ENCODE measurements around the gene BTNL9. TPM values are rescaled to one million over a fixed set of nuclear protein-coding genes. Genes with fewer than 3 reads are reported as not detected.
"Not testable (repeated sequence)": the region's sequence is repeated elsewhere in the genome, so short reads cannot be mapped to it uniquely, and the experiment has no call there.

The BTNL9 gene
- total RNA-seq, 6 experiments from 2014 or later, result 5.3 to 11.6 (median 7.8) TPM

- no peak overlapping the region for H3K27ac ChIP-seq
- intact Hi-C loops (cut with DNase I), result no loop called here
- no peaks in the 10 kb centered on the region for H3K9me3 ChIP-seq
- no peak for TF ChIP-seq CTCF (IDR thresholded peaks at IDR 0.05)
- no peak for TF ChIP-seq POLR2A (IDR thresholded peaks at IDR 0.05)
- H3K4me3 ChIP-seq, result no peak overlapping the region
- 59% methylated on average over 7 of the region's 7 CpGs for WGBS (ENCODE audit: insufficient coverage, low coverage, low lambda C conversion rate, missing lambda C conversion rate)
- no peaks in the 10 kb centered on the region for H3K27me3 ChIP-seq
- no peaks in the 10 kb centered on the region for H3K36me3 ChIP-seq
- ATAC-seq (no peak), DNase-seq (no peak)
- H3K4me1 ChIP-seq, result no peaks in the 10 kb centered on the region
Measured at GRCh38 chr5:181092428-181092827, 52.4 kb downstream of the BTNL9 start.

GRCh38 chr5:181095162-181095561, 55.1 kb downstream of the BTNL9 start:
- H3K27ac ChIP-seq, ATAC-seq: not testable (repeated sequence)

GRCh38 chr5:181096721-181097382, 56.8 kb downstream of the BTNL9 start:
- H3K9me3 ChIP-seq; intact Hi-C loops (cut with DNase I); H3K4me1 ChIP-seq; H3K27ac ChIP-seq; DNase-seq; ATAC-seq; H3K36me3 ChIP-seq; H3K4me3 ChIP-seq; H3K27me3 ChIP-seq: not testable (repeated sequence)
- WGBS (ENCODE audit: insufficient coverage, low coverage, low lambda C conversion rate, missing lambda C conversion rate), result no CpG with 5 or more reads among the region's 26 CpGs

More at GRCh38 chr5:181095162-181095561, 55.1 kb downstream of the BTNL9 start:
- H3K27me3 ChIP-seq; H3K36me3 ChIP-seq; intact Hi-C loops (cut with DNase I); H3K4me3 ChIP-seq; H3K9me3 ChIP-seq; H3K4me1 ChIP-seq; DNase-seq: not testable (repeated sequence)
- 25% methylated on average over 1 of the region's 3 CpGs for WGBS (ENCODE audit: insufficient coverage, low coverage, low lambda C conversion rate, missing lambda C conversion rate)

GRCh38 chr5:181097383-181097753, 57.3 kb downstream of the BTNL9 start:
- not testable (repeated sequence) for H3K27me3 ChIP-seq

DNA sequence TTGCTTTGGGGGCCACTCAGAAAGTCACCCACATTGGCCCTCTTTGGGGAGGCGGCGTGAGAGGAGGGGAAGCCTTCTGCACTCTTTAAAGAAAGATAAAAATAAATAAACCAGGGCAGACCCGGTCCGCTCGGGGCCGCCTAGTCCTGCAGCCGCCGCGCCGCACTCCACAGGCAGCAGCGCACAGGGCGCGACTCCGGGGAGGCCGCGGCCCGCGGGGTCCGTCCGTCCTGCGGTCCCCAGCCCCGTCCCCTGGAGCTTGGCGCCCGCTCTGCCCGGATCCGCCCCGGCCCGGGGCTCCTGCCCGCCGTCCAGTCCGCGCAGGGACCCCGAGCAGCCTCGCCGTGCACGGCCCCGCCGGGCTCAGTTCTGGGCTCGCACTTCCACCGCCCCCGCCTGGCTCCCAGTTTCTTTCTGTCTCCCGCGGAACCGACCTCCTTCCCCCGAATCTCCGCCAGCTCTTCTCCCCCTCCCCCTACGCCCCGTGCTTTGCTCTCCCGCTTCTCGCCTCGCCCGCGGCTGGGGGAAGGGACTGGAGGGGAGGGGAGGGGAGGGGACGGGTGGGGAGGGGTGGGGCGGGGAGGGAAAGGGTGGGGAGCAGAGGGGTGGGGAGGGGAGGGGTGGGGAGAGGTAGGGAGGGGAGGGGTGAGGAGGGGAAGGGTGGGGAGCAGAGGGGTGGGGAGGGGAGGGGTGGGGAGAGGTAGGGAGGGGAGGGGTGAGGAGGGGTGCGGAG, 57.9 kb downstream of the BTNL9 start:
- ATAC-seq, result peak; percentile 23 to 55 (median 30)
- H3K4me3 ChIP-seq; H3K36me3 ChIP-seq; intact Hi-C loops (cut with DNase I); DNase-seq; H3K9me3 ChIP-seq; H3K4me1 ChIP-seq; H3K27ac ChIP-seq; H3K27me3 ChIP-seq: not testable (repeated sequence)
- 7% methylated on average over 6 of the region's 56 CpGs for WGBS (ENCODE audit: insufficient coverage, low coverage, low lambda C conversion rate, missing lambda C conversion rate)

More at GRCh38 chr5:181097383-181097753, 57.3 kb downstream of the BTNL9 start:
- H3K4me3 ChIP-seq; H3K27ac ChIP-seq; ATAC-seq; H3K4me1 ChIP-seq; intact Hi-C loops (cut with DNase I); DNase-seq; H3K36me3 ChIP-seq; H3K9me3 ChIP-seq: not testable (repeated sequence)
- no CpG with 5 or more reads among the region's 26 CpGs for WGBS (ENCODE audit: insufficient coverage, low coverage, low lambda C conversion rate, missing lambda C conversion rate)

- ATAC-seq, result no peak
- no peak for TF ChIP-seq POLR2A (IDR thresholded peaks at IDR 0.05)
- no peak for TF ChIP-seq CTCF (IDR thresholded peaks at IDR 0.05)
- no peak for DNase-seq
- no peaks in the 10 kb centered on the region for H3K4me1 ChIP-seq
- 12% methylated on average over 10 of the region's 22 CpGs for WGBS (ENCODE audit: insufficient coverage, low coverage, low lambda C conversion rate, missing lambda C conversion rate)
- H3K4me3 ChIP-seq, result no peak overlapping the region
- H3K27me3 ChIP-seq, result no peaks in the 10 kb centered on the region
- no peaks in the 10 kb centered on the region for H3K9me3 ChIP-seq
- H3K27ac ChIP-seq, result no peak overlapping the region
- H3K36me3 ChIP-seq, result no peaks in the 10 kb centered on the region
- intact Hi-C loops (cut with DNase I), result no loop called here
Measured at GRCh38 chr5:181098762-181099601, 58.9 kb downstream of the BTNL9 start.
